HG03135 (cell line): ENCODE results near the gene COA8.
A peak's percentile ranks its signal among the peaks of the same experiment; 100 is the strongest.

Experiments used
- ATAC-seq: cut with Tn5 transposase; IDR thresholded peaks from one replicate; pipeline ENCODE4 v1.9.1; 2021; ENCODE audit warnings: mild to moderate bottlenecking, moderate library complexity; ENCODE audit not compliant: unreplicated experiment

Gene COA8, protein sequence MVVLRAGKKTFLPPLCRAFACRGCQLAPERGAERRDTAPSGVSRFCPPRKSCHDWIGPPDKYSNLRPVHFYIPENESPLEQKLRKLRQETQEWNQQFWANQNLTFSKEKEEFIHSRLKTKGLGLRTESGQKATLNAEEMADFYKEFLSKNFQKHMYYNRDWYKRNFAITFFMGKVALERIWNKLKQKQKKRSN

DNA sequence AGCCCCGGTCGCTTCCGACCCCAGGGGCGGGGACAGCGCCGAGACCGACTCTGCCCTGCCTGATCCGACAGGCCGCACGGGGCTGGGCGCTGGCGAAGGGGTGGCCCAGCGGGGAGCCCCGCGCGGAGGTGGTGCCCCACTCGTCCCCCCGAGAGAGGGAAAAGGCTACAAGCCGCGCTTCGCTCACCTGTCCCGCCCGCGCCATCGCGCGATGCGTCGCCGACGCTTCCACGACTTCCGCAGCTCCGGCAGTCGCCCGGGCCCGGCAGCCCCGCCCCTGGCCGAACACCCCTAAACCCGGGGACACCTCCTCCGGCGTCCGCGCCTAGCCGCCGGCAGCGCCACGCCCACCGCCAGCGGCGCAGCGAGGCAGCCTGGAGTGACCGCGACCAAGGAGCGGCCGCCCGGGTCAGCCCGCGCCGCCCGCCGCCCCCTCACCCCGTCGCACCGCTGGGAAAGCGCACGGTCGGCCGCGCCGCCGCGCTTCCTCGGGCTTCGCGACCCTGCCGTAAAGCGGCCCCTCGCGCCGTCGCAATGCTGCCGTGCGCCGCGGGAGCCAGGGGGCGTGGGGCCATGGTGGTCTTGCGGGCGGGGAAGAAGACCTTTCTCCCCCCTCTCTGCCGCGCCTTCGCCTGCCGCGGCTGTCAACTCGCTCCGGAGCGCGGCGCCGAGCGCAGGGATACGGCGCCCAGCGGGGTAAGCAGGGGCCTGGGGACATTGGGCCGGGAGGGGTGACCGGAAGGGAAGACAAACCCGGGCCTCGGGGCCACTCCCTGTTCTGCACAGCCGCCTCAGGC is at the start of gene COA8, which contains the start of gene BAG5:
Gene COA8, plus strand, starts transcription at position 532 of the 797 bp plus-strand sequence. Its CDS starts 42 bp downstream, at position 574.
Gene BAG5, minus strand, starts transcription at position 229 of the 797 bp plus-strand sequence. CDS start 1,493 bp downstream, outside the sequence.
- peak; percentile 76 for ATAC-seq

DNA sequence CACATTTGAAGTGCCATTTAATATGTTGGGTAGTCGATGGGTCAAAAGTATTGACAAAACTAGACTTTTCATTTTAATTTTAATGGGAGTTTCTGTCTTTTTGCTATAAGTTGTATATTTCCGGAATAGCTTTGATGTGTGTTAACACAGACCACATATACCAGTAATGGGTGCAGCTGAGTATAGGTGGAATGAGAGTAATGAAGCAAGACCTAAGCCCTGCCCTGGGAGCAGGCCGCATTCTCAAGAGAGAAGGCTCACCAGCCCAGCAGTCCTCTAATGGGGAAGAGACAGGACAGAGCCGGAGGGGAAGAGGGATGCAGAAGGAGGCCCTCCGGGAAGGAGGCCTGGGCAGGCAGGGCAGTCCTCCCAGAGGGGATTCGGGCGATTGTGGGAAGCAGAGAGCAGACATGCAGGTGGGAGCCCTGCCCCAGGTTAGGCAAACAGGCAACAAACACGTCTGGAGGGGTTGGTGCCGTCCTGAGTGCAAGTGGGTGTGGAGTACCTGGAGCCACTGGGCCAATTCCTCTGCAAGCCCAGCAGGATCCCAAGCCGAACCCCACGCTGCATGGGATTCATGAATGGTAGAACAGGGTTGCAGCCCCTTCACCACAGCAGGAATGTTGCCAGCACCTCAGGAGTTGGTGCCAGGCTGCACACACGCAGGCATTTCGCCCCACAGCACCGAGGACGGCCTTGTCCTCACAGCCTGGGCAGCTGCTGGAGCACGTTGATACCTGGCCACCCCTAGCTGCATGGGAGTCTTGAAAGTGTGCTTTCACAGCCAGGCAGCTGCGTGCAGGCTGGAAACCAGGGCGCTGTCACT is 48.0 kb upstream of the COA8 start:
- no peak for ATAC-seq

DNA sequence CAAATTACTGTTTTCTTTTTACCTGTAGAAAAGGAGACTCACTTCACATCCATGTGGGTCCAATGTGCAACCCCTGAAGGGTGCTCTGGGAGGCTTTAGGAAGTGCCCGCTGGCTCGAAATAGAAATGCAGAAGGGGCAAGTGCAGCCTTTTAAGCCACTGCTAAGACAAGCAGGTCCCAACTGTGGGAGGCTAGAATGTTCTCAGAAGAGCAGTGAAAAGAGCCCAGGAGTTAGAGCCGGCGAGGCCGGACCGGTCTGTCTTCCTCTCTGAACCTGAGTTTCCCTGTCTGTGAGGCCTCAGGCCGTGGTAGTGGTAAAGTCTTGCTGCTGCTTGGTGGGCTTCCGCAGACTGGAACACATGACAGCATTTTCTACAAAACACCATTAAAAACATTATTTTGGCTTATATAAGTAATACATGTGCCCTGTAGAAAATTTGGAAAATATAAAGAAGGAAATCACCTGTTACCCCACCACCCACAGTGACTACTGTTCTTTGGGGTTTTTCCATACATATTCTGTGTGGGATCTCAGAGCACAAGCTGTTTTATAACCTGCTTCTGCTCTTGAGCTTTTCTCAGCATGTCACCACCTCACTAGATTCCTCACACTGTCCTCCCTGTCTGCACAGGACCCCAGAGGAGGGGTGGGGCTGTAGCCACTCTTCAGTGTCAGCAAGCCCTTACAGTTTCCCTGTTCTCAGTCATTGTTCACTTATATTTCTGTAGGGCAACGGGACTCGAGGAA is 46.2 kb upstream of the COA8 start:
- ATAC-seq = no peak

DNA sequence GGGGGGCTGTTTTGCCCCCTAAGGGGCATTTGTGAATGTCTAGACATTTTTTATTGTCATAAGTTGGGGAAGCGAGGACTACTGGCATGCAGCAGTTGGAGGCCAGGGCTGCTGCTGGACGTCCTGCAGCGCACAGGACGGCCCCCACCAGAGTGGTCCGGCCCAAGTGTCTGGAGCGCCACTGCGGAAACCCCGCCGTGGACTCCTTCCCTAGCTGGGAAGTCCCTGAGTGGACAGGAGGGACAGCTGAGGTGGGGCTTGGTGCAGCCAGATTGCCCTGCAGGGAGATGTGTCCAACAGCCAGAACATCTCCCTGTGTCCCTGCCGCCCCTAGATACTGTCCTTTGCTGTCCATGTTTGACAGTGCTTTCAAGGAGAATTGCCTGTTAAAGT is 45.6 kb upstream of the COA8 start:
- ATAC-seq = no peak

DNA sequence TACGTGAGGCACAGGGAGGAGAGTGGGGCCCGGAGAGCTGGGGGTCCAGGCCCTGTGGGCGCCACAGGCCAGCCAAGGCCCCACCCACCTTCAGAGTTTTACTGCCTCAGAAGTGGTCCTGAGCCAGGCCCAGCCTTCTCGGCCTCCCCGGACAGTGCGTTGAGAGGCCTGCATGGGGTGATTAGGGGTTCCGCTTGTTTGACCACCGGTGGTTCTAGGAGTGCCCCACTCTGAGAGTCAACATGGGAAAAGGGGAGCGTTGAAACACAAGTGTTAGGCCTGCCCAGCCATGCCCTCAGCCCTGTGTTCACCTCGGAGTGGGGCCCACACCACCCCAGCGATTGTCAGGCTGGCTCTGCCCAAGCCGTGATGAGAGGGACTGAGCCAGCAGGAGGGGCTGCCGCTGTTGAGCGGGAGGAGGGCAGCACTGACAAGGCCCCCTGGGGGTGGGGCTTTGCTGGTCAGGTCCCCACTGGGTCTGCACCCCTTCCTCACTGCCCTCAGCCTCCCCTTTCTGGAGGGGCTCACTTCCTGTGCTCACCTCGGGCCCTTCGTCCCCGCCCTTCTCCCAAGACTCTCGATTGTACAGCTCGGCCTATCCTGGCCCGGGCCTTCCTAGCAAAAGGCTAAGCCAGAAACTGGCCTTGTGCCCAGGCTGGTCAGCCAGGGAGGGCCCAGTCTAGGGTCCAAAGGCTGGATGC is 44.9 kb upstream of the COA8 start:
- ATAC-seq = no peak

DNA sequence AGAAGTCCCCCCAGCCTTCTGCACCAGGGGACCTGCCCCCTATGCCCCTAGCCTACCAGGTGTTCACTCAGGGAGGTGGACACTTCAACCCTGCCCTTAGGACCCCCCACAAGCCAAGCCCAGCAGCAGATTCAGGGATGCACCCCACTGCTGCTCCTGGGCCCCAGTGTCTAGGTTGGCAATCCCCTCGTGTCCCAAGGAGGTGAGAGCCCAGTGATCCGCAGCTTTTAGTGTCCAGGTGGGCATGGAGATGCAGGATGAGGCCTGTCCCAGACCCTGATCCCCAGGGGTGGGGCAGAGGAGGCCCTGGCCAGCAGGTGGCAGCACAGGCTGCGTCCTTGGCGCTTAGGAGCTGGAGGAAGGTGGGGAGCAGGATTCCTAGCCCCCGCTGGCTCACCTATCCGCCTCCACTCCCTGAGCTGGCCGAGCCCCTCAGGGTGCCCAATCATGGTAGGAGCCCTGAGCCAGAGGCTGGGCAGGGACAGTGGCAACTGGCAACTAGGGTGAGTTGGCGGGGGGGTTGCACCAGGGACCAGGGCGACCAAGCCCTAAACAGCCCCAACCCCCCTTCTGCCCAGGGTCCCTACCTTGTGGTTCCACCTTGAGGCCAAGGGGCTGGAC is 44.2 kb upstream of the COA8 start:
- no peak for ATAC-seq

DNA sequence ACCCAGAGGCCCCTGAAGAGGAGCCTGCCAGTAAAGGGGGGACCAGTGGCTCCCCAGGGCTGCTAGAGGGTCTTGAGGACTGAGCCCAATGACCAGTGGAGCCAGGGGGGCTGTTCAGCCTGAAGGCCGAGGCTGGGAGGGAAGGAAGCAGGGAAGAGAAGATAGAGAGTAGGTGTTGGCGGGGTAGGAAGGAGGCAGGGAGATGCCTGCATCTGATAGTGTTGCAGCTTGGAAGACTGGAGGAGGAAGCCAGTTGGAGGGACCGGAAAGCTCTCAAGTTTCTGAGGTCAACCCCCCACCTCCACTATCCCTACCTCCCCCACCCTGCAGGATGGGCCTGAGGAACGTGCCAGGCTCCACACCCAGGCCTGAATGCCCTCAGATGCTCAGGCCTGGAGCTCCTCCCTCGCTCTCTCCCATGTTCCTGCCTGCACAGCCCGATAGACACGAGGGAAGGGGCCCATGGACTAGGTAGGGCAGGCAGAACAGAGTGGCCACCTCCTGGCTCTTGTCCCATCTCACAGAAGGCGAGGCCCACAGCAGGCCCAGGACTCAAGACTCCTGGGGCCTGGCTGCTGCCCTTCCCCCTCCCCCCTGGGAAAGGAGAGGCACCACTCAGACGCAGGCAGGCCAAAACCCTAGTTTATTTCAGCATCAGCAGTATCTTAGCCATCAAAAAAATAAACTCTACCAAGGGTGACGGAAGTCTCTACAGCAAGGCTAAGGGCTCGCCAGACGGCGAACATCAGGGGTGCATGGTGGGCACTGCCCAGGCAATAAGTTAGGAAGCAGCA is 43.5 kb upstream of the COA8 start:
- no peak for ATAC-seq

DNA sequence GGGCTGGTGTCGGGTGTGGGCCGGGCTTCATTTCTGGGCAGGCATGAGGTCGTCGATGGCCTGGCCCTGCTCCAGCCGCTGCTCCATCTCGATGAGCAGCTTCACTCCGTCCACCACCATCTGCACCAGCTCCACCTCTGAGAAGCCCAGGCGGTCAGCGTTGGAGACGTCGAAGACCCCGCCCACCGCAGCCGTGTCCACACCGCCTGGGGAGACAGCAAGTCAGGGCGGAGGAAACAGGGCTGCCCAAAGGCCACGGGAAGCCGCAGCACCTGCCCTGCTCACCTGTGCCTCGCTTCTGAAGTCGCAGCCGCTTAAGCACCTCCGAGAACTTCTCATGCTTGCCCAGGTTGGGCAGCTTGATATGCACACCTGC is 42.9 kb upstream of the COA8 start:
- ATAC-seq = no peak

DNA sequence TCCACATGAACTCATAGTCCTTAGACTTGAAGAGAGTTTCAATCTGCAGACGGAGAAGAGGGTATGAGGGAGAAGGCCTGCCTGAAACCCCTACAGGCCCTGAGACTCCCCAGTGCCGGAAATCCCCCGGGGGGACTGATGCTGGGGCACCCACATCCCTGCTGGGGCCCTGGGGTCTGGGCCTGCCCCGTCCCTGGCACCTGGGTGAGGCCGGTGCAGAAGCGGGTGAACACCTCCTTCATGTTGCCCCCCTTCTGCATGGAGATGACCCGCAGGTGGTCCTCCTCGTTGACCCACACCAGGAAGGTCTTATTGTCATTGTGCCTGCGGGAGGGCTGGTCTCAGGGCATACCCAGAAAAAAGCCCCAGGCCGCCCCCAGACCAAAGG is 42.5 kb upstream of the COA8 start:
- ATAC-seq = no peak

DNA sequence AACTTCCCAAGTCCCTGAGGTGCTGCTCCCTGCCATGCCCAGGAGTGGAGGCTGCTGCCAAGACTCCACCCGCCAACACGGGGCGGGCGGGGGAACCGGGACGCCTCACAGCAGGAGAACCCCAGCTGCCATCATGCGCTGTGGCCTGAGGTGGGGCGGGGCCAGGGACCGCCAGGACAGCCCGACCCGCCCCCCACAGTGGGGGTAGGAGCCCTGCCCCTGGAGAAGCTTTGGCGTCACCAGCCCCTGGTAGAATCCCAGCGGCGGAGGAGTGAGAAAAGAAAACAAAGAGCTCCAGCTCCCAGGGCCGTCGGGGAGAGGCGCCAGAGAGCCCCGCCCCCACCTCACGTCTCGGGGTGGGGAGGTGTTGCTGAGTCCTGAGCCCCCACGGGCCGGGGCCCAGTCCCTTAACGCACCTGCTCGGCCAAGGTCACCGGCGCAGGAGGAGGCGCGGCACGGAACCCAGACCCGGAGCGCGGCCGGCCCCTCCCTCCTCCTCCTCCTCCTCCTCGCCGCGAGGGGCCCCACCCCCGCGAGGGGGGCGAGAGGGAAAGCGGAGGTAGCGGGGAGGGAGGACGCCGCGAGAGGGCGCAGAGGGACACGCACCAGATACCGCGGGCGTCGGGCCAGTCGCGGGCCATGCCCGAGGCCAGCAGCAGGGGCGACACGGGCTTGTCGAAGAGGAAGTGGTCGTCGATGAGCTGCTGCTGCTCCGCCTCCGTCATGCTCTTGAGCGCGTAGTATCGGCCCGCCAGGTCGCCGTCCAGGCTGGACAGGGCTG is 41.9 kb upstream of the COA8 start:
- ATAC-seq = no peak

DNA sequence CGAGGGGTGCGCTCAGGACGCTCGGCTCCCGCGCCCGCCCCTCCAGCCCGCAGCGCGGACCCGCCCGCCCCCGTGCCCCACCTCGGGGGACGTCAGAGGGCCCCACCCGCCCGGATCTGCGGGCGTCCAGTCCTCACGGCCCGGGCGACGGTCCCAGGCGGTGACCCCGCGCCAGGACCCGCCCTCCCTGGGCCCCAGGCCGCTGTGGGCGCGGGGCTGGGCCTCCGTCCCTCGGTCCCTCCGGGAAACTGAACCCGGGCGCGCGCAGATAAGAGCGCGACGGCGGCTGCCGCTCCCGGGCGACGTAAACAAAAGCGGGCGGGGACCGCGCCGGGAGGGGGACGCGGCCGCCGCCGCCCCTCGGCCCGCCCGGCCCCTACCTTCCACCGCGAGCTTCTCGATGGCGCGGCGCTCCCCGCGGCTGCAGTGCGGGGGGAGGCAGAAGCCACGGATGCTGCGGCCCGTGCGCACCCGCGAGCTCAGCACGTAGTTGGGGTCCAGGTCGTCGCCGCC is 41.3 kb upstream of the COA8 start:
- ATAC-seq = no peak

DNA sequence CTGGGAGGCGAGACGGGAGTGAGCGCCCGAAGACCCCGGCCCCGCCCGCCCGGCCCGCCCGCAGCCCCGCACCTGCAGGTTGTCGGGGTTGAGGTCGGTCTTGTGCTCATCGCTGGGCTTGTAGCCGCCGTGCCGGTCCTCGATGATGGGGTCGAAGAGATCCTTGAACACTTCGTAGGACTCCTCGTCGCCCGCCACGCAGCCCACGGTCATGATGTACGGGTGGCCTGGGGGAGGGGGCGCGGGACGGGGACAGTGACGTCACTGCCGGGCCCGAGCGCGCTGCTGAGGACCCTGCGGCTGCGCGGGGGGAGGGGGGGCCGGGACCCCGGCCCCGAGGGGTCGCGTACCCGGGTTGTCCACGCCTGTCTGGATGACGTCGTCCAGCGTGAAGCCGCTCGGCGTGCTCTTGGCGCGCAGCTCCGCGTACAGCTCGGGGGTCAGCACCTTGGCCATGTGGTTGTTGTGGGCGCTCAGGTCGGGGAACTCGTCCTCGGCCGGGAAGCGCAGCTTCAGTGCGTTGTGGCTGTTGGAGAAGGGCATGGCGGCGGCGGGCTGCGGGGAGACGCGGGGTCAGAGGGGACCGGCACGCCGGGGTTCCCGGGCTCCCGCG is 40.7 kb upstream of the COA8 start:
- ATAC-seq = no peak

DNA sequence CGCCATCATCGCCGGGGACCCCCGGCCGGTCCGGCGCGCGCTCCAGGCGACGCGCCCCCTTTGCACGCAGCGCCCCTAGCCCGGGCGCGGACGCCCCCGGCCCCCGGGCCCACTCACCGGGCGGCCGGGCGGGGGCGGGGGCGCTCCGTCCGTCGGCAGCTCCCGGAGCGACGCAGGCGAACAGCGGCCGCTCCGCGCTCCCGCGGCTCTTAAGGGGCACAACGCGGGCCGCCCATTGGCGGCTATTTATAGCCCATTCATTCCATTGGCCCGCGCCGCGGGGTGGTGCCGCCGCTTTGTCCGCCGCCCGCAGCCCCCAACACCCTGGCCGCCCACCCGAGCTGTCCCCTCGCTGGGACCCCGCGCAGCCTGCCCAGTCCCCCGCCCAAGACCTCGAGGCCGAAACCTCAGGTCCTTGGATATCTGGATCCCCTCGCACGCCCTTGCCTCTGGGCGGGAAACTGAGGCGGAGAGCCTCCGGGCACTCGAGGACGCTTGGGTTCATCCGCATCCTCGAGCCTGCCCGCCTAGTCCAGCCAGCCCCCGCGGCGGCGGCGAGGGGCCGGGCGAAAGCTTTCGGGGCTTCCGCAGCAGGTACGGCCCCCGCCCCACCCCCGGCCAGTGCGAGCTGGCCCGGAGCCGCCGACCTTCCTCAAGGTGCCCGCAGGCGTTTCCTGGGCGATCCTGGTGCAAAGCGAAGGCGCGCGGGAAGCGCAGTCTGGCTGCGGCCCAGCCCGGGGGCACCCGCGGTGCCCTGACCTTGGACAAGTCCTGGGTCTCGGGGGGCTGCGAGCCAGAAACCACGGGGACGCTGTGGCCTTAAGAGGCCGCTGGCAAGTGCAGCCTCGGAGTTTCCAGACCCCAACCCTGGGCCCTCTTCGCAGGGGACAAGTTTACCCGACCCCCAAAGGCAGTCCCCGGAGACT is 39.8 kb upstream of the COA8 start, which contains the start of gene CKB:
Gene CKB, minus strand, starts transcription at position 182 of the 926 bp plus-strand sequence. CDS start 337 bp downstream, outside the sequence.
- no peak for ATAC-seq

DNA sequence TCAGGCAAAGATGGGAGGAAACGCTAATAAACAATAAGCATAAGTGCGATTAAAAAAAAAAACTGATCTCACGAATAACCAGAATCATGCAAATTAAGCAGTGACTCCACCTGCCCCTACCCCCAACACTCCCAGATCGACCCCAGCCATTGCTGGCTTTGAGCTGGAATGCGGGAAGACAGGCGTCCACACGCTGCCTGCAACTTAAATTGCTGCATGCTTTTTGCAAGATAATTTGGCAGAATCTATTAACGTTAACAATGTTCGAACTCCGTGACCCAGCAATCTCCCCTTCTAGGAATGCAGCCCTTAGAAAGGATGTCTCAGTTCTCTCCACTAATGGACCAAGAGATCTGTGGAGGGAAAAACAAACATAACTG is 39.2 kb upstream of the COA8 start:
- no peak for ATAC-seq

DNA sequence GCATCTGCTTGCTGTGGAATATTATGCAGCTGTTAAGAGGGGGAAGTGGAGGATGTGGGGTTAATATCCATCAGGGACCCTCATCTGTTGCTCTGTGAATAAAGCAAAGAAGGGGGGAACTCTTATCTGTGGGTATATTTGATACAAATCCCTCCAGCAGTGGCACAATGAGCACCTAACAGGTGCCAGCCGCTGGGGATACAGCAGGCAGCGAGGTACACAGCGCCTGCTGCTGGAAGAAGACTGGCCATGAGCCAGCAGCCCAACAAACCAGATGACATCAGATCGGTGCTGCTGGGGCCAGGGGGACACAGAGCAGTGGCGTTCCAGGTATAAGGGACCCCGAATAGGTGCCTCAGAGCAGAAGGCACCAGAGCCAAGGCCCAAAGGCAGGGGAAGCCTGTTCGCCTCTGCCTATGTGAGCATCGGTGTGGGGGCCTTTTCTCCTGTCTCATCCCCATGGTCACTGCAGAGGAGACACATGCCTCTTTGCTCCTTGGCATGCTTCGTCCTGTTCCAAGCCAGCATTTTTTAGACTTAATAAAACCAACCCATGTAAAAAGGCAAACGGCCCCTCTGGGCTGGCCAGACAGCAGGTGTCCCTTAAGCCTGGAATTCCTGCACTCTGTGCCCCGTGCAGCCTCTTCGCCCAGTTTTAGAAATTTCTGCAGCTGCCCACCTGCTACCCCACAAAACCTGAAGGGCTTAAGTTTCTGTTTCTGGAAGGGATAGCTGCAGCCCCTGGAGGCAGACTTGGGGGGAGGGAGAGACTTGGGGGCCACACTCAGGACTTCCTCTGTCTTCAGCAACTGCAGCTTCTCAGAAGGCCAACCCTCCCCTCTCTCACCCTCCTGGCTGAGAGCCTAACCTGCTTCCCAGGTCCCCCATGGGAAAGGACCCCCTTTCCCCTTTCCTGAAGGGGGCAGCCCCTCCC is 38.5 kb upstream of the COA8 start:
- ATAC-seq = no peak
